Thyroid gland (tissue), 4 donors: ENCODE data around the gene ELOVL2. TPM values are rescaled to one million over a fixed set of nuclear protein-coding genes. Genes with fewer than 3 reads are reported as not detected.
"Not testable (repeated sequence)": the region's sequence is repeated elsewhere in the genome, so short reads cannot be mapped to it uniquely, and the experiment has no call there.

Source experiments
- DNase-seq, 2 donors: peaks; one replicate each; pipeline ENCODE4 v3.0.0-alpha.2; 2019
- H3K27ac ChIP-seq, 3 donors: fragments of 200-600 bp; sonication (generic); 1 replicate in 2 of 3; 2 replicates in 1 of 3; pipeline ENCODE4 v1.5.1; 2016 to 2019; ENCODE audit warnings: mild to moderate bottlenecking in 1 of 3, moderate library complexity in 1 of 3
- H3K27me3 ChIP-seq: fragments of 200-600 bp; sonication (generic); one replicate; pipeline ENCODE4 v1.5.1; 2019
- H3K36me3 ChIP-seq, 2 donors: fragments of 200-600 bp; sonication (generic); one replicate each; pipeline ENCODE4 v1.5.1; 2016 to 2019
- H3K4me1 ChIP-seq, 2 donors: fragments of 200-600 bp; sonication (generic); one replicate each; pipeline ENCODE4 v1.5.1; 2017 to 2019
- H3K4me3 ChIP-seq, 3 donors: fragments of 200-600 bp; sonication (generic); replicated peaks in 1 of 3; 1 replicate in 2 of 3; 2 replicates in 1 of 3; pipeline ENCODE4 v1.5.1; 2016; ENCODE audit warnings: mild to moderate bottlenecking in 1 of 3
- H3K9me3 ChIP-seq: fragments of 200-600 bp; sonication (generic); one replicate; pipeline ENCODE4 v1.5.1; 2017
- POLR2A ChIP-seq, 2 donors: fragments of 450-650 bp; IDR thresholded peaks; one replicate each; pipeline ENCODE4 v1.6.1; 2017; ENCODE audit warnings: antibody characterized with exemption in 2 of 2, mild to moderate bottlenecking in 2 of 2, moderate library complexity in 1 of 2
- WGBS, 2 donors: methylation state at CpG; one replicate each; pipeline ENCODE4 v1.1.5; 2017; 5-methylcytosine and 5-hydroxymethylcytosine counted together
- intact Hi-C: fragments of 100-400 bp; cut with DNase I; formaldehyde crosslinking; loops from one replicate; pipeline ENCODE4 v1.15.1; 2023
- total RNA-seq, 4 donors: library from RNA; depleted of rRNA; stranded (reverse); fragments of >200 nt; gene quantifications; one replicate each; pipeline ENCODE4 v1.2.3, GENCODE V29; 2016
- TF ChIP-seq, protein P1 (sequence below), 6 experiments: fragments of 200-600 bp in 3 of 6; fragments of 450-650 bp in 3 of 6; sonication (generic) in 3 of 6; IDR thresholded peaks; one replicate each; pipeline ENCODE4 v1.5.1; 2016 to 2019; ENCODE audit warnings: antibody characterized with exemption in 6 of 6, mild to moderate bottlenecking in 2 of 6, inconsistent platforms in 1 of 6, moderate library complexity in 1 of 6

The ELOVL2 gene
- total RNA-seq, 4 donors from 2014 or later, result 0.27 to 1.0 (median 0.72) TPM

GRCh38 chr6:10989587-10989986, 54.5 kb downstream of the ELOVL2 start:
- intact Hi-C loops, result no loop called here
- 93 to 97% methylated on average over 15 of the region's 15 CpGs for WGBS, 2 donors
- Histone ChIP-seq H3K4me3 (no peak overlapping the region), H3K36me3 (no peaks in the 10 kb centered on the region), H3K9me3 (no peaks in the 10 kb centered on the region), H3K27me3 (no peaks in the 10 kb centered on the region), H3K4me1 (no peaks in the 10 kb centered on the region), H3K27ac (no peak overlapping the region)
- DNase-seq, result no peak
- TF ChIP-seq, protein P1, sequence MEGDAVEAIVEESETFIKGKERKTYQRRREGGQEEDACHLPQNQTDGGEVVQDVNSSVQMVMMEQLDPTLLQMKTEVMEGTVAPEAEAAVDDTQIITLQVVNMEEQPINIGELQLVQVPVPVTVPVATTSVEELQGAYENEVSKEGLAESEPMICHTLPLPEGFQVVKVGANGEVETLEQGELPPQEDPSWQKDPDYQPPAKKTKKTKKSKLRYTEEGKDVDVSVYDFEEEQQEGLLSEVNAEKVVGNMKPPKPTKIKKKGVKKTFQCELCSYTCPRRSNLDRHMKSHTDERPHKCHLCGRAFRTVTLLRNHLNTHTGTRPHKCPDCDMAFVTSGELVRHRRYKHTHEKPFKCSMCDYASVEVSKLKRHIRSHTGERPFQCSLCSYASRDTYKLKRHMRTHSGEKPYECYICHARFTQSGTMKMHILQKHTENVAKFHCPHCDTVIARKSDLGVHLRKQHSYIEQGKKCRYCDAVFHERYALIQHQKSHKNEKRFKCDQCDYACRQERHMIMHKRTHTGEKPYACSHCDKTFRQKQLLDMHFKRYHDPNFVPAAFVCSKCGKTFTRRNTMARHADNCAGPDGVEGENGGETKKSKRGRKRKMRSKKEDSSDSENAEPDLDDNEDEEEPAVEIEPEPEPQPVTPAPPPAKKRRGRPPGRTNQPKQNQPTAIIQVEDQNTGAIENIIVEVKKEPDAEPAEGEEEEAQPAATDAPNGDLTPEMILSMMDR (IDR thresholded peaks at IDR 0.05), result no peak
- no peak for TF ChIP-seq POLR2A (IDR thresholded peaks at IDR 0.05)

GRCh38 chr6:10984959-10985358, 59.1 kb downstream of the ELOVL2 start:
- H3K36me3 ChIP-seq, DNase-seq, intact Hi-C loops, H3K4me3 ChIP-seq, H3K27me3 ChIP-seq, H3K4me1 ChIP-seq, H3K27ac ChIP-seq, H3K9me3 ChIP-seq: not testable (repeated sequence)
- 89 to 96% methylated on average over 2 of the region's 2 CpGs for WGBS, 2 donors

GRCh38 chr6:10981409-10981808, 62.7 kb downstream of the ELOVL2 start:
- no peaks in the 10 kb centered on the region for H3K4me1 ChIP-seq
- H3K4me3 ChIP-seq, result no peak overlapping the region
- no peaks in the 10 kb centered on the region for H3K27me3 ChIP-seq
- no peak overlapping the region for H3K27ac ChIP-seq
- intact Hi-C loops, result no loop called here
- WGBS, 2 donors, result 96 to 100% methylated on average over 1 of the region's 1 CpG
- H3K9me3 ChIP-seq, result no peaks in the 10 kb centered on the region
- no peaks in the 10 kb centered on the region for H3K36me3 ChIP-seq
- no peak for DNase-seq
- TF ChIP-seq, protein P1 (IDR thresholded peaks at IDR 0.05), result no peak
- TF ChIP-seq POLR2A (IDR thresholded peaks at IDR 0.05), result no peak

DNA sequence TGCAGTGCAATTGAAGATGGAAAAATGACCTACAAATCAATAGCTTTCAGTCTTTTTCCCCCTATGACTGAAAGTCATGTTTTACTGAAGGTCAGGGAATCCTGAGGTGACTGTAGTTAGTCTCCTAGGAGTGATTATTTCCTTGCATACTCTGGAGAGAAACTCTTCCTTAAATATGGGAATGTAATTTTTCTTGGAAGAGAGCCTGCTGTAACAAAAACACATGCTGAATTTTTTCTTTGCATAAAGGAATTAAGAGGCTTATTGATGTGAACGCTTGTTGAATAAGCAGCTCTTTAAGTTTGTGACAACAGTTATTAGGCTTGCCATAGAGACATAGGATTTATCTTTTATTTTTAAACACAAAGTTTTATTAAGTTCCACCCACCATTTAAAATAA, 64.5 kb downstream of the ELOVL2 start:
- DNase-seq, result no peak
- Histone ChIP-seq H3K4me1 (no peaks in the 10 kb centered on the region), H3K27ac (no peak overlapping the region), H3K4me3 (no peak overlapping the region), H3K27me3 (no peaks in the 10 kb centered on the region), H3K36me3 (no peaks in the 10 kb centered on the region), H3K9me3 (no peaks in the 10 kb centered on the region)
- TF ChIP-seq, protein P1 (IDR thresholded peaks at IDR 0.05), result no peak
- no peak for TF ChIP-seq POLR2A (IDR thresholded peaks at IDR 0.05)
- WGBS, 2 donors, result 85 to 92% methylated on average over 1 of the region's 1 CpG
- intact Hi-C loops, result no loop called here

DNA sequence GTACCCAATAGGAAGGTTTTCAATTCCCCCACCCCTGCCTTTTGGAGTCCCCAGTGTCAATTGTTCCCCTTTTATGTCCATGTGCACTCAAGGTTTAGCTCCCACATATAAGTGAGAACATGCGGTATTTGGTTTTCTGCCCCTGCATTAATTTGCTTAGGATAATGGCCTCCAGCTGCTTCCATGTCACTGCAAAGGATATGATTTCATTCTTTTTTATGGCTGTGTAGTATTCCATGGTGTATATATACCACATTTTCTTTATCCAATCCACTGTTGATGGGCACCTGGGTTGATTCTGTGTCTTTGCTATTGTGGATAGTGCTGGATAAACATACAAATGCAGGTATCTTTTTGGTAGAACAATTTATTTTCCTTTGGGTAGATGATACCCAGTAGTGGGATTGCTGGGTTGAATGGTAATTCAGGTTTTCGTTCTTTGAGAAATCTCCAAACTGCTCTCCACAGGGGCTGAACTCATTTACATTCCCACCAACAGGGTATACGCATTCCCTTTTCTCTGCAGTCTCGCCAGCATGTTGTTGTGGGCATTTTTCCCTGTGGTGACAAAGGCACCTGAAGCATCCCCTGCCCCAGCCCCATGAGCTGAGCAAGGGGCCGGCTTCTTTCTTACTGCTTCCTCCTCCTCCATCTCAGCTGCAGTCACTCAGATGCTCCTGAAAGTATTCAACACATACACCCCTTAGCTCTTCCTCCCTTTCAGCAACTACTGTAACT, 66.7 kb downstream of the ELOVL2 start:
- Histone ChIP-seq H3K4me1 (no peaks in the 10 kb centered on the region), H3K4me3 (no peak overlapping the region), H3K9me3 (no peaks in the 10 kb centered on the region), H3K27ac (no peak overlapping the region), H3K27me3 (no peaks in the 10 kb centered on the region), H3K36me3 (no peaks in the 10 kb centered on the region)
- no peak for DNase-seq
- intact Hi-C loops, result no loop called here
- 88 to 94% methylated on average over 5 of the region's 5 CpGs for WGBS, 2 donors
- TF ChIP-seq, protein P1 (IDR thresholded peaks at IDR 0.05), result no peak
- TF ChIP-seq POLR2A (IDR thresholded peaks at IDR 0.05), result no peak
